HG02970 (cell line): ENCODE data around the gene ETV7.

ENCODE experiments used
- ATAC-seq: cut with Tn5 transposase; IDR thresholded peaks from one replicate; pipeline ENCODE4 v1.9.1; 2021; ENCODE audit warnings: mild to moderate bottlenecking, moderate library complexity, moderate number of reproducible peaks; ENCODE audit not compliant: unreplicated experiment, low FRiP score

ETV7 gene

DNA sequence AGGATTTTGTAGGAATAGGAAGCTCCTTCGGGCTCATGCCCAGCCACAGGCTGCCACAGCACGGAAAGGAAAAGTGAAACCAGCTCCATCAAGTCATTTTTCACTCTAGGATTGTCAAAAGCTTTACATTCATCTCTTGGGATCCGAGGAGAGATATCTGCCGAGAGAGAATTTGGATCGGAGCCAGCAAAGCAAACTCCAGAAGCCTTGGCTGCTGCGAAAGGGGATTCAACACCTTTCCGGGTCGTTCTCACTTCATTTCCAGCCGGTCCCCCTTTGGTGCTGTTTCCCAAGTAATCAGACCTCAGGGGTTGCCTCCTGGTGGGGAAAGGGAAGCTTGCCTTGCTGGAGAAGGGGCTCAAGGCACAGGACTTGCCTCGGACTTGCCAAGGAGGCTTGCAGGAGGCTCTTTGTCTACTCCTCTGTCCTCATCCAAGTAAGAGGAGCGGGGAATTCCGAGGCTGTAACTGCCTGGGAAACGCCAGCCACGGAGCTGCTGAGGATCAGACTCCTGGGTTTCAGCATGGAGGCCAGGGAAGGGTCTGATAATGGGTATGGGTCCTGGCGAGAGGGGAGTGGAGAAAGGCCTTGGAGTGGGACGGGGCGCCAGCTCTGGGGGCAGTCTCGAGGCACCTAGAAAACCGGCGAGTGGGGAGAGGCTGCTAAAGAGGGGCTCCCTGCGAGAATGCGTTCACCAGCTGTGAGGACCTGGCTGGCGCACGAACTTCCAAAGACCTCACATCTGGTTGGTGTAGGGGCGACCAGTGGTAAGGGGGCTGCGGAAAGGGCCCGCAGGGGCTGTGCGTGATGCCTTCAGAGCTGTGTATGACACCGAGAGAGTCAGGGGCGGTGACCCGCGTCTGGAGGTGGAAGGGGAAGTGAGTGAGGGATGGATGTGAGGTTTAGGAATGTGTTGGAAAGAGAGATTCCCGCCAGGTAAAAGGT, 702 bp downstream of the ETV7 start:
- no peak for ATAC-seq

DNA sequence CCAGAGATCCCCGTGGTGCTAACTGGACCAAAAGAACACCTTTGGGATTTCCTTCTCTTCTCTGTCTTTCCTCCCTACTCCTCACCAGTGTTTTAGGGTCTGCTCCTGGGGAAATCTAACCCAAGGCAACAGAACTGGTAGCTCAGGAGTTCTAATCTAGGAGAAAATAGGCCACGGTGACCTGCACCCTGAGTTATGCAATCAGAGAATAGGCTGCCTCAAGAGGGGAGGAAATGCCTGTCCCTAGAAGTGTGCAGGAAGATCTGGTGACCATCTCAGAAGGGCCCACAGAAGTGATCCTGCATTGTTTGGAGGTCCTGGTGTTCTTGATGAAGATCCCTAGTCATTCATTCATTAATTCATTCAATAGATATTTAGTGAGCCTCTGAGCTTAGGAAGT, 3.4 kb downstream of the ETV7 start:
- ATAC-seq = no peak

- no peak for ATAC-seq
Measured at GRCh38 chr6:36383606-36384005, 3.9 kb downstream of the ETV7 start.

GRCh38 chr6:36382976-36383375, 4.5 kb downstream of the ETV7 start:
- no peak for ATAC-seq

GRCh38 chr6:36381502-36382389, 5.7 kb downstream of the ETV7 start:
- ATAC-seq = no peak

DNA sequence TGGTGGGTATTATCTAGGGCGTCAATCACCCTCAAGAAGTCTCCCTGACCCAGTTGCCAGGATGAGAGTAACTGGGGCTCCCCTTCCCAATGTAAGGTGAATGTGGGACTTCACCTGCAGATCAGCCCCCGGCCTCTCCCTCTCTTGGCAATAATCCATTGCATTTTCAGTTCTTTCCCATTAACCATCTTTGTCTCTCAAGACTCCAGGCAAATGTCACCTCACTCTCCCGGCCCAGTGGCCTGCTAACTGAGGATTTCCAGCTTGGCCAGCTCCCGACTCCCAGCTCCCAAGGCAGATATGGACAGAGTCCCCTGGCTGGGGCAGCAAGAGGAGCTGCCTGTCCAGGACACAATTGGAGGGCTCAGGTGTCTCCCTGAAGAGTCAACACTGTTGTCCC, 7.3 kb downstream of the ETV7 start:
- ATAC-seq = no peak

- ATAC-seq = no peak
Measured at GRCh38 chr6:36378936-36379335, 8.5 kb downstream of the ETV7 start.

DNA sequence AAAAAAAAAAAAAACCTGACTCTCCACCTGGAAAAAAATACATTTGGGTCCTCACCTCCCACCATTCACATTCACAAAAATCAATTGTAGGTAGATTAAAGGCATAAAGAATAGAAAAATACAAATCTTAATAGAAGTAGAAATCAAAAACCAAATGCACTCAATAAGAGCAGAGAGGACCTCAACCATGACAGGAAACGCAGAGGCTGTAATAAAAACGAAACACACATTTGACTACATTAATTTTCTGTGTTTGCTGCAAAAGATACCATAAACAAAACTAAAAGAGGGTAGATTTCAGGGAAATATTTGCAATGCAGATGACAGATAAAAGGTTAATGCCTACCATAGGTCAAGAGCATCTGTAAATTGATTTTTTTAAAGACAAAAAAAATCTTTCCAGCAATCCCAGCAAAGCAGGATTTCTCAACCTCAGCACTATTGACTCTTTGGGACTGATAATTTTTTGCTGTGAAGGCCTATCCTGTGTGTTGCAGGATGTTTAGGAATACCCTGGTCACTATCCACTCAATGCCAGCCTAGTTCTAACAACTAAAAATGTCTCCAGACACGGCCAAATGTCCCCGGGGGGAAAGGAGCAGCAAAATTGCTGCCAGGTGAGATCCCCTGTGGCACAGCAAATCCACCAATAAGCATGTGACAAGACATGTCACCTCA, 9.1 kb downstream of the ETV7 start:
- ATAC-seq = no peak

GRCh38 chr6:36377594-36377993, 9.9 kb downstream of the ETV7 start:
- ATAC-seq = no peak

DNA sequence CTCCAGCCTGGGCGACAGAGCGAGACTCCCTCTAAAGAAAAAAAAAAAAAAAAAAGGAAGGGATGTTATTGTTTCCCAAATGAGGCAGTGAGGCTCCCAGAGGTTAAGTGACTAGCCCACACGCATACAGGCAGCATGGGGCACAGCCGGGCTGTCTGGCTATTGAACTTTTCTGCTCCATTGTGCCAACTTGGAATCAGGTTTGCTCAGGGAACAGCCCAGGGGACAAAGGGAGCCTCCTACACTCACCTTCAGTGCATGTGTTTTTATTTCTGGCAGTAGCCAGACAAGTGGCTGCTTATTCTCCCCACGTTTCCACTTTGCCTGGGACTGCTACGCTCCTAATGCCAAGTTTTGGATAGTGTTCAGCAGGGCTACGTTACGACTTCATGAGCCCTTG, 10.7 kb downstream of the ETV7 start:
- ATAC-seq = no peak

DNA sequence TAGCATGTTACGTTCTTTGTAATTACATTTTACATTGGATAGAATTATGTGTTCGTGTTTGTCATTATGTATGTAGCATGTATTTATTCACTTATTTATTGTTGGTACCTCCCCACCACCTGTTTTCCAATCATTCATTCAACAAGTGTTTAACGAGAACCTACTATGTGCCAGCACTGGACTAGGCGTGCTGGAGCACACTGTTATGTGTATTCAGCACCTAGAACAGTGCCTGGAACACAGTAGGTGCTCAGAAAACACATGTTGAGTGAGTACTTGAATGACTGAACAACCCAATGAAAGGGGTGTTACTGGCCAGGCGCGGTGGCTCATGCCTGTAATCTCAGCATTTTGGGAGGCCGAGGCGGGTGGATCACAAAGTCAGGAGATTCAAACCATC, 11.3 kb downstream of the ETV7 start:
- no peak for ATAC-seq

DNA sequence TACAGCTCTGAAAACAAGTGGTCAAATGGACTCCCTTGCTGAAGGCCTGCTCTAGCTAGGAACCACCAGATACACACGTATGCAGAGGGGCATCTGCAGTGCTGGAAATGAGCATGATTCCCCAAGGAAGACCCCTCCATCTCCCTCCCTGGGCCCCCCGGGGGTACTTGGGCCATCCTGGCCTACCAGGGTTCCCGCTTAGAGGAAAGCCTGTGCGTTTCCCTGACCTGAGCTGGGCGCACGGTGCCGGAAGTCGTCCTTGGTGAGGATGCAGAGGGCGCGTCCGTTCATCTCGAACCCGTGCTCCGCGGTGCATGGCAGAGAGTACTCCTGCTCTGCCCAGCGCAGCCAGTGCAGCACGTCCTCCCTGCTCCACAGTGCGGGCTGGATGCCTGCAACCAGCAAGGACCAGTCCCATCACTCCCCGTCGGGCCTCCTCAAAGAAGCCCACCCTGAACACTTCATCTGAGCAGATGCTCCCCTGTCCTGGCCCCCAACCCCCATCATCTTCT, 11.8 kb downstream of the ETV7 start:
- no peak for ATAC-seq

GRCh38 chr6:36374972-36375371, 12.5 kb downstream of the ETV7 start:
- no peak for ATAC-seq

DNA sequence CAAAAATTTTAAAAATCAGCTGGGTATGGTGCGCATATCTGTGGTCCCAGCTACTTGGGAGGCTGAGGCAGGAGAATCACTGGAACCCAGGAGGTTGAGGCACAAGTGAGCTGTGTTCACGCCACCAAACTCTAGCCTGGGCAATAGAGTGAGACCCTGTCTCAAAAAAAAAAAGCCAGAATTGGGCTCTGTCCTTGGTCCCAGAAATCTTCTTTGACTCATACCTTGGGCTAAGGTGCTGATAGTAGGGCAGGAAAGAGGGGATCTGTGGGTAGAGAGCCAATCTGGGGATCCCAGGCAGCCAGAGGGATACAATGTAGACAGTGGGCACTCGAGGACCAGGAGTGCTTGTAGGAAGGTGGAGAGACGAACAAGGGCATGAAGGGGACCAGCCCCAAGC, 13.3 kb downstream of the ETV7 start:
- no peak for ATAC-seq

- ATAC-seq = no peak
Measured at GRCh38 chr6:36373368-36374019, 14.0 kb downstream of the ETV7 start.

DNA sequence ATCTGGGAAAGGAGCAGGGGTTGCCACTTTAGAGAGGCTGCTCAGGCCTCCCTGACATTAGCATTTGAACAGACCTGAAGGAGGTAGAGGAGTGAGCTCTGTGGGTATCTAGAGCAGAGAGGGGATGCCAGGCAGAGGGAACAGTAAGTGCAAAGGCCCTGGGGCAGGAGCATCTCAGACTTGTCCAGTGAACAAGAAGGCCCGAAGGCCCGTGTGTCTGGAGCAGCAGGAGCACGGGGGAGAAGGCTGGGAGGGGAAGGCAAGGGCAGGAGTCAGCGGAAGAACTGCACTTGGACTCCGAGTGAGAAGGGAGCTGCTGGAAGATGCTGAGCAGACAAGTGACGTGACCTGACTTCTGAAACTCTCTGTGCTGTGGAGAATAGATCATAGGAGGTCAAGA, 15.4 kb downstream of the ETV7 start:
- ATAC-seq = no peak

GRCh38 chr6:36371211-36371610, 16.3 kb downstream of the ETV7 start:
- no peak for ATAC-seq

DNA sequence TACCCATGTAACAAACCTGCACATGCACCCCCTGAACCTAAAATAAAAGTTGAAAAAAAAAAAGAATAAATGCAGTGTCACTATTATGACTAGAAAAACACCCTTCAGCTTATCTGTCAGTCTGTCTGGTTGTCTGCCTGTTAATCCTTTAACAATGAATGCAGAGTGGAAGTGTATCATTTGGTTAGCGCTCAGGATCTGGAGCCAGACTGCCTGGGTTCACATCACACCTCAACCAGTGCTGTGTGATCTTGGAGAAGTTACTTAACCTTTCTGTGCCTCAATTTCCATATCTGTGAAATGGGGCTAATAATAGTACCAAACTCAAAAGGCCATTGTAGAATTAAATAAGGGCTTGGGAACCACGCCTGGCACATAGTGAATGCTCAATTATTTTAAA, 16.8 kb downstream of the ETV7 start:
- no peak for ATAC-seq

DNA sequence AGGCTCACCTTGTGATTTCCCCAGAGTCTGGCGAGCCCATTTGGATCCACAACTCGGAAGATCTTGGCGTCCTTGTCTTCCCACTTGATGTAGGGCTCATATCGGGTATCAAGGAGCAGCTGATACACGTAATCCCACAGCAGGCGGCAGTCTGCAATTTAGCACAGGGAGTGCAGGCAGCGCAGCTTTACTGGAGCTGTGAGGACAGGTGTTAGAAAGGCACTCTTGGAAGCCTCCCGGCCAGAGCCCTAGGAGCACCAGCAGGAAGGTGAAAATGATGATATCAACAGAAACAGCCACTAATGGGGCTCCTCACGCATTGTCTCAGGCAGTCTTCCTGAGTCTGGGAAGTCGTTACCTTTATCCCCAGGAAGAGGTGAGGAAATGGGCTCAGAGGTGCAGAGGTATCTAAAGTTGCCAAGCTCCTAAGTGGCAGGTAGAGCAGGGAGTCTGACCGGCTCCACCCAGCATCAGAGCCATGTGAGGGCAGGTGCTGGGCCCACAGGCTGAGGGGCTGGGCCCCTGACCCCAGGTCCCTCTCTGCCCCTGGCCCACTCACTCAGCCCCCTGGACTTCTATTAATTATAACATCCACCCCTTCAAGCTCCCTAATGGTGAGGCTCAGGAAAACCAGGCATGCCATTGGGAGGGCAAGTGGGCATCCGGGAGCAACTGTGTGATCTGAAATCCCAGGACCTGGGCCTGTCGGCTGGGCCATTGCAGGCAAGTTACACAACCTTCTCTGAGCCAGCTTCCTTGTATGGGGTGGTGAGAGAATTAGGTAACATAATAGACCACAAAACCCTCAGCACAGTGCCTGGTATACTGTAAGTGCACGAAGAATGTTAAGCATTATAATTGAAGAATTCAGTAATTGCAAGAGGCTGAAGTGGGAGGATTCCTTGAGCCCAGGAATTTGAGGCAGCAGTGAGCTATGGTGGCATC, 18.3 kb downstream of the ETV7 start:
- no peak for ATAC-seq
